ENCODE measurements around the gene IGSF3.

The IGSF3 gene

DNA sequence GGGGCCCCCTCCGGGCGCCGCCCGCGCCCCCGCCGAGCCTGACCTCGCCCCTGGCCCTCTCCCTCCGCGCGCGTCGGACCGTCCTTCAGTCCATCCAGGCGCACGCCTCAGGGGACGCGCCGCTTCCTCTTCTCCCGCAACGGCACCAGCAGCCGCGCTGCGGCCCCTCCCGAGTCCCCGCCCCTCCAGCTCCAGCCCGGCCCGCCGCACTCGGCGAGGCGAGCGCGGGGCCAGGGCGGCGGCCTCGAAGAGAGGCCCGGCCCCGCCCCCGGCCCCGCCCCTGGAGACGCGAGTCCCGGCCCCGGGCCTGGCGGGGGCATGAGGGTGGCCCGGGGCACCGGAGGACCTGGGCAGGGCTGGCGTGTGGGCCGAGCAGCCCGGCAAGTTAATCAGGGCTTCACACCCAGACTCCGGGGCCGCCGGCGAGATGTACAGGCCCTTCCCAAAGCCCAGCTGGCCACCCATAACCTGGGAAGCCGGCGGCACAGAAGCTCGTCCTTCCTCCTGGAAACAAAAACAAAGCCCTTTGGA is at the start of gene IGSF3:
TSS of gene IGSF3 (minus strand) at position 159 of the 531 bp plus-strand sequence. CDS start 1,407 bp downstream, outside the sequence.
- DNase-seq (ENCODE audit: low spot score), result peak; percentile 74
- peak within 1 kb of the TSS; percentile 81 for H3K27ac ChIP-seq
- ChIA-PET POLR2A (ENCODE audit: low non-redundant PET) (interaction anchor here (0.5 kb wide), 1 partner anchor 69 kb away, joined by 3 read pairs; no protein-coding TSS in a partner anchor), CTCF (interaction anchor here (0.6 to 1.4 kb wide), 3 partner anchors 186 to 461 kb away, joined by 3 to 4 read pairs (median 3); no protein-coding TSS in a partner anchor)
- TF ChIP-seq CTCF (conservative IDR thresholded peaks at IDR 0.05; ENCODE audit: low read depth), result no peak

DNA sequence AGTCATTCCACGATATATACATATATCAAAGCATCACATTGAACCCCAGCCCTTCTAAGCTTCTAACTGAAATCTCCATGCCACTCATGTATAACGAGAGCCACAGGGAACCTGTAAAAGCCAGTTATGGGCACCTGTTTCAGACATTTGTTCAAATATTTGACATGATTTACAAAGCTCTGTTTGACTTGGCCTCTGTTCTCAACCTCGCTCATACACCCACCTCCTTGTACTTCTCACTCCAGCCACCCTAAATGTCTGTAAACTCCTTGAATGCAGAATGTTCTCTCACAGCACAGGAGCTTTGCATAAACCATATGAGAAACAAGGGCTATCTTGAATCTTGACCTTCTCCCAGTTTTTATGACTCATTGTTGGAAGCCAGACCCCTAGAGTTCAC is 49.8 kb upstream of the IGSF3 start:
- TF ChIP-seq CTCF (conservative IDR thresholded peaks at IDR 0.05; ENCODE audit: low read depth), result no peak
- ChIA-PET CTCF (no interaction called here), POLR2A (ENCODE audit: low non-redundant PET) (no interaction called here)
- H3K27ac ChIP-seq, result no peak overlapping the region
- DNase-seq (ENCODE audit: low spot score), result no peak

GRCh38 chr1:116716391-116716790 is 48.9 kb upstream of the IGSF3 start:
- ChIA-PET POLR2A (ENCODE audit: low non-redundant PET) (no interaction called here), CTCF (interaction anchor here (0.7 kb wide), 1 partner anchor 1010 kb away, joined by 3 read pairs; no protein-coding TSS in a partner anchor)
- no peak for DNase-seq (ENCODE audit: low spot score)
- no peak overlapping the region for H3K27ac ChIP-seq
- no peak for TF ChIP-seq CTCF (conservative IDR thresholded peaks at IDR 0.05; ENCODE audit: low read depth)

GRCh38 chr1:116713474-116713873 is 45.9 kb upstream of the IGSF3 start:
- POLR2A ChIA-PET (ENCODE audit: low non-redundant PET), result no interaction called here
- CTCF ChIA-PET, result interaction anchor here (0.8 kb wide), 1 partner anchor 11 kb away, joined by 3 read pairs; no protein-coding TSS in a partner anchor
- H3K27ac ChIP-seq, result no peak overlapping the region

GRCh38 chr1:116712510-116712909 is 45.0 kb upstream of the IGSF3 start:
- DNase-seq (ENCODE audit: low spot score), result no peak
- no peak overlapping the region for H3K27ac ChIP-seq
- ChIA-PET POLR2A (ENCODE audit: low non-redundant PET) (no interaction called here), CTCF (interaction anchor here (0.6 to 1.1 kb wide), 3 partner anchors 12 to 220 kb away, joined by 3 read pairs; no protein-coding TSS in a partner anchor)
- TF ChIP-seq CTCF (conservative IDR thresholded peaks at IDR 0.05; ENCODE audit: low read depth), result no peak

More at GRCh38 chr1:116713474-116713873, 45.9 kb upstream of the IGSF3 start:
- TF ChIP-seq CTCF (conservative IDR thresholded peaks at IDR 0.05; ENCODE audit: low read depth), result no peak
- no peak for DNase-seq (ENCODE audit: low spot score)

DNA sequence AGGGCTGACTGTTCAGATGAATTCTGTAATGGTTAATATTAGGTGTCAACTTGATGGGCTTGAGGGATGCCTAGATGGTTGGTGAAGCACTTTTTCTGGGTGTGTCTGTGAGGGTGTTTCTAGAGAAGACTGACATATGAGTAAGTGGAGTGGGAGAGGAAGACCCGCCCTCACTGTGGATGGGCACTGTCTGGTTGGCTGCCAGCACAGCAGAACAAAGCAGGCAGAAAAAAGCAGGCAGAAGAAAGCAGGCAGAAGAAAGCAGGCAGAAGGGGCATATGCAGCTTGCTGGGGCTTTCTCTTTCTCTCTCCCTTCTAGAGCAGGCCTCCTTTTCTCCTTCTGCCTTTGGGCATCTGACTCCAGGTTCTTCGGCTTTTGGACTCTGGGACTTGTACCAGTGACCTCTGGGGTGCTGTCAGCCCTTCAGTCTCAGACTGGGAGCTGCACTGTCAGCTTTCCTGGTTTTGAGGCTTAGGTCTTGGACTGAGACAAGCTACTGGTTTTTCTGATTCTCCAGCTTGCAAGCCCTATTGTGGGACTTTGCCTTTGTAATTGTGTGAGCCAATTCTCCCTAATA is 43.8 kb upstream of the IGSF3 start:
- DNase-seq (ENCODE audit: low spot score), result peak; percentile 20
- TF ChIP-seq CTCF (conservative IDR thresholded peaks at IDR 0.05; ENCODE audit: low read depth), result no peak
- H3K27ac ChIP-seq, result 0 out of 2 replicates have a peak overlapping the region, but pooled peaks have one; percentile 19
- ChIA-PET POLR2A (ENCODE audit: low non-redundant PET) (no interaction called here), CTCF (interaction anchor here (1.1 kb wide), 1 partner anchor 13 kb away, joined by 3 read pairs; no protein-coding TSS in a partner anchor)

Data from RWPE1 (cell line).